Ishikawa (cell line): ENCODE results near the gene BACE1.

Experiments used
- CEBPB ChIP-seq: IDR thresholded peaks from 2 replicates; pipeline ENCODE4 v1.6.1; 2012
- CREB1 ChIP-seq: IDR thresholded peaks from 2 replicates; pipeline ENCODE4 v1.6.1; 2012; ENCODE audit warnings: low read depth
- EGR1 ChIP-seq: IDR thresholded peaks from 2 replicates; pipeline ENCODE4 v1.6.1; 2012
- EP300 ChIP-seq: IDR thresholded peaks from 2 replicates; pipeline ENCODE4 v1.6.1; 2012; ENCODE audit warnings: borderline replicate concordance
- FOXM1 ChIP-seq: IDR thresholded peaks from 2 replicates; pipeline ENCODE4 v1.6.1; 2012; ENCODE audit warnings: low read depth, borderline replicate concordance
- NFIC ChIP-seq: IDR thresholded peaks from 2 replicates; pipeline ENCODE4 v1.6.1; 2012
- RAD21 ChIP-seq: IDR thresholded peaks from 2 replicates; pipeline ENCODE4 v1.6.1; 2012; ENCODE audit warnings: low read depth
- TAF1 ChIP-seq: IDR thresholded peaks from 2 replicates; pipeline ENCODE4 v1.6.1; 2012; ENCODE audit warnings: low read depth, mild to moderate bottlenecking
- TCF12 ChIP-seq: IDR thresholded peaks from 2 replicates; pipeline ENCODE4 v1.6.1; 2012; ENCODE audit warnings: low read depth
- TEAD4 ChIP-seq: IDR thresholded peaks from 2 replicates; pipeline ENCODE4 v1.6.1; 2012
- YY1 ChIP-seq: IDR thresholded peaks from 2 replicates; pipeline ENCODE4 v1.6.1; 2012; ENCODE audit warnings: low read depth
- ZBTB7A ChIP-seq: IDR thresholded peaks from 2 replicates; pipeline ENCODE4 v1.6.1; 2012; ENCODE audit warnings: low read depth
- TF ChIP-seq, protein P1 (sequence below): IDR thresholded peaks from 2 replicates; pipeline ENCODE4 v1.6.1; 2012; ENCODE audit warnings: low read depth, mild to moderate bottlenecking
- TF ChIP-seq, protein P2 (sequence below): IDR thresholded peaks from 2 replicates; pipeline ENCODE4 v1.6.1; 2012
- TF ChIP-seq, protein P3 (sequence below): IDR thresholded peaks from 2 replicates; pipeline ENCODE4 v1.6.1; 2012

BACE1 gene

DNA sequence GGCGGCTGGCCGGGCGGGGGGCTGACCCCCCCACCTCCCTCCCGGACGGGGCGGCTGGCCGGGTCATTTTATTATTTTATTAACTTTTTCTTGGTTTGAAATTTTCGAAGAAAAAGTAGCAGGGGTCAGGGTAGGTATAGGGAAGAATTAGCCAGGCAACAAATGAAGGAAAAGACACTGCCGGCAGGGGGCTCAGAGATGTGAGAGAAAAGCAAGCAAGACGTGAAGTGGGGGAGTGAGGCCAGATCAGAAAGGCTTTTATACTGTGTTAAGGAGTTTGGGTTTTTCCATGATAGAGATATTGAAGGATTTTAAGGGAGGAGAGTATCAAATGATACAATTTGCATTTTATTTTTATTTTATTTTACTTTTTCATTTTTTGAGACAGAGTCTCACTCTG, 64.5 kb downstream of the BACE1 start:
- TF ChIP-seq TCF12: no peak
- no peak for TF ChIP-seq CREB1
- no peak for TF ChIP-seq EP300
- TF ChIP-seq NFIC: no peak
- no peak for TF ChIP-seq ZBTB7A
- no peak for TF ChIP-seq YY1
- TF ChIP-seq TAF1: no peak
- TF ChIP-seq RAD21: no peak
- no peak for TF ChIP-seq CEBPB
- TF ChIP-seq, protein P1, sequence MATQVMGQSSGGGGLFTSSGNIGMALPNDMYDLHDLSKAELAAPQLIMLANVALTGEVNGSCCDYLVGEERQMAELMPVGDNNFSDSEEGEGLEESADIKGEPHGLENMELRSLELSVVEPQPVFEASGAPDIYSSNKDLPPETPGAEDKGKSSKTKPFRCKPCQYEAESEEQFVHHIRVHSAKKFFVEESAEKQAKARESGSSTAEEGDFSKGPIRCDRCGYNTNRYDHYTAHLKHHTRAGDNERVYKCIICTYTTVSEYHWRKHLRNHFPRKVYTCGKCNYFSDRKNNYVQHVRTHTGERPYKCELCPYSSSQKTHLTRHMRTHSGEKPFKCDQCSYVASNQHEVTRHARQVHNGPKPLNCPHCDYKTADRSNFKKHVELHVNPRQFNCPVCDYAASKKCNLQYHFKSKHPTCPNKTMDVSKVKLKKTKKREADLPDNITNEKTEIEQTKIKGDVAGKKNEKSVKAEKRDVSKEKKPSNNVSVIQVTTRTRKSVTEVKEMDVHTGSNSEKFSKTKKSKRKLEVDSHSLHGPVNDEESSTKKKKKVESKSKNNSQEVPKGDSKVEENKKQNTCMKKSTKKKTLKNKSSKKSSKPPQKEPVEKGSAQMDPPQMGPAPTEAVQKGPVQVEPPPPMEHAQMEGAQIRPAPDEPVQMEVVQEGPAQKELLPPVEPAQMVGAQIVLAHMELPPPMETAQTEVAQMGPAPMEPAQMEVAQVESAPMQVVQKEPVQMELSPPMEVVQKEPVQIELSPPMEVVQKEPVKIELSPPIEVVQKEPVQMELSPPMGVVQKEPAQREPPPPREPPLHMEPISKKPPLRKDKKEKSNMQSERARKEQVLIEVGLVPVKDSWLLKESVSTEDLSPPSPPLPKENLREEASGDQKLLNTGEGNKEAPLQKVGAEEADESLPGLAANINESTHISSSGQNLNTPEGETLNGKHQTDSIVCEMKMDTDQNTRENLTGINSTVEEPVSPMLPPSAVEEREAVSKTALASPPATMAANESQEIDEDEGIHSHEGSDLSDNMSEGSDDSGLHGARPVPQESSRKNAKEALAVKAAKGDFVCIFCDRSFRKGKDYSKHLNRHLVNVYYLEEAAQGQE: no peak
- TF ChIP-seq TEAD4: no peak
- TF ChIP-seq, protein P2, sequence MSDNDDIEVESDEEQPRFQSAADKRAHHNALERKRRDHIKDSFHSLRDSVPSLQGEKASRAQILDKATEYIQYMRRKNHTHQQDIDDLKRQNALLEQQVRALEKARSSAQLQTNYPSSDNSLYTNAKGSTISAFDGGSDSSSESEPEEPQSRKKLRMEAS: no peak
- TF ChIP-seq, protein P3, sequence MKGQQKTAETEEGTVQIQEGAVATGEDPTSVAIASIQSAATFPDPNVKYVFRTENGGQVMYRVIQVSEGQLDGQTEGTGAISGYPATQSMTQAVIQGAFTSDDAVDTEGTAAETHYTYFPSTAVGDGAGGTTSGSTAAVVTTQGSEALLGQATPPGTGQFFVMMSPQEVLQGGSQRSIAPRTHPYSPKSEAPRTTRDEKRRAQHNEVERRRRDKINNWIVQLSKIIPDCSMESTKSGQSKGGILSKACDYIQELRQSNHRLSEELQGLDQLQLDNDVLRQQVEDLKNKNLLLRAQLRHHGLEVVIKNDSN: no peak
- TF ChIP-seq EGR1: no peak
- TF ChIP-seq FOXM1: no peak

DNA sequence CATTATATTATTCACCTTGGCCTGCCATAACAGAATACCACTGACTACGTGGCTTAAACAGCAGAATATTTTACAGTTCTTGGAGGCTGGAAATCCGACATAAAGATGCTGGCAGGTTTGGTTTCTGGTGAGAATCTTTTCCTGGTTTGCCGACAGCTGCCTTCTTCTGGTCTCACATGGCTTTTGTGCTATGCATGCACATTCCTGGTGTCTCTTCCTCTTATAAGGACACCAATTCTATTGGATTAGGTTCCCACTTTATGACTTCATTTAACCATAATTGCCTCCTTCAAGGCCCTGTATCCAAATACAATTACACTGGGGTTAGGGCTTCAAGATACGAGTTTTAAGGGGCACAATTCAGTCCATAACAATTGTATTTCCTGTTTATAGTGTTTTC, 66.5 kb downstream of the BACE1 start:
- TF ChIP-seq YY1 (no peak), TEAD4 (no peak), FOXM1 (no peak)

DNA sequence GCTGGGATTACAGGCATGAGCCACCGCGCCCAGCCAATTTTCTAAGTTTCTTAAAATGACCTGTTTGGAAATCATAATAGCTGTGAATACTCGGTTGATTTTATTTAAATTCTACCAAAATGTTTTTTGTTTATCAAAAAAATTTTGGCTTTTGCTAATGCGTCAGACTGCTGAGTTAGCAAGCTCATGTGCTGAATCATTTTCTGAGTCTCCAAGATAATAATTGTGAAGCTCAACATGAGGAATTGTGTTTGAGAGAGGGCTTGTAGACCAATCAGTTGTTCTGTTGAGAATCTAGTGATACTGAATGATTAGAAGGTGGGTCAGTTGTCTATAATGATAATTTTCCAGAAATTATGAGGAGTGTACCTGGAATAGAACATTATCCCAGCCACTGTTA, 67.7 kb downstream of the BACE1 start:
- TF ChIP-seq RAD21: no peak
- no peak for TF ChIP-seq TCF12
- TF ChIP-seq TEAD4: no peak
- TF ChIP-seq TAF1: no peak
- TF ChIP-seq FOXM1: no peak
- TF ChIP-seq, protein P3: no peak
- no peak for TF ChIP-seq YY1
- TF ChIP-seq EGR1: no peak
- no peak for TF ChIP-seq CREB1
- TF ChIP-seq, protein P1: no peak
- no peak for TF ChIP-seq EP300
- TF ChIP-seq, protein P2: no peak
- no peak for TF ChIP-seq NFIC

DNA sequence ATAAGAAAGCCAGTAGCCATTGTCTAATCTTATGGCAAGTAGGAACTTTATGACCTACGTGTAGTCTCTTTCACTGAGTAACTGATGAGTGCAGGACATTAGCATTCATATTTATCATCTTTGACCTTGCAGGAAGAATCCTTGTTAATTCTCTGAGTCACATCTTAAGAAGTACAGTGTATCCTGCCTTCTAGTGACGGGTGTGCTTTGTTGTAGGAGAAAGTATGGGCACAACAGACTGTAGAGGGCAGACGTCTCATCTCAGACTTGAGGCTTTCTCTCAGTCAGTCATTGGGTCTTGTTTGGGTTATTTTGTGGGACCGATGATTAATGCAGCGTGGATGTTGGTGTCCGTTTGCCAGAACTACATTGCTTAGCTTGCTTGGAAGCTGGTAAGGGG, 76.8 kb downstream of the BACE1 start:
- TF ChIP-seq, protein P1: no peak

DNA sequence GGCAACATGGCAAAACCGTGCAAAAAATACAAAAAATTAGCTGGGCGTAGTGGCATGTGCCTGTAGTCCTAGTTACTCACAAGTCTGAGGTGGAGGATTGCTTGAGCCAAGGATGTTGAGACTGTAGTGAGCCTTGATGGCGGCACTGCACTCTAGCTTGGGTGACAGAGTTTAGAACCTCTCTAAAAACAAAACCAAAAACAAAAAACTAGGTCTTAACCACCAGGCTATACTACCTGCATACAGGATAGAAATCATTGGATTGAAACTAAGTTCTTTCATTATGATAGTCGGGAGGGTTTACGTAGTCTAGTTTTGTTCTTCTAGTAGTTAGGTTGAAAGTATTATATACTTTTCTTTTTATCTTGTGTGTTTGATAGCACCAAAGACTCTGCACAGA, 77.8 kb downstream of the BACE1 start:
- no peak for TF ChIP-seq YY1
- no peak for TF ChIP-seq CEBPB
- TF ChIP-seq EP300: no peak
- no peak for TF ChIP-seq ZBTB7A
- TF ChIP-seq, protein P2: no peak
- TF ChIP-seq NFIC: no peak
- TF ChIP-seq, protein P1: no peak
- no peak for TF ChIP-seq RAD21
- TF ChIP-seq CREB1: no peak
- no peak for TF ChIP-seq TCF12
- TF ChIP-seq TEAD4: no peak
- no peak for TF ChIP-seq FOXM1
- TF ChIP-seq, protein P3: no peak
